Right lobe of liver (tissue), 6 donors: ENCODE data around the gene NUCKS1. TPM values are rescaled to one million over a fixed set of nuclear protein-coding genes. Genes with fewer than 3 reads are reported as not detected.

ENCODE experiments used
- ATAC-seq, 4 donors: fragments of 200-7000 bp; cut with Tn5 transposase; one replicate each; pipeline ENCODE4 v1.9.1; 2020; ENCODE audit warnings: mild to moderate bottlenecking in 4 of 4, moderate library complexity in 4 of 4
- DNase-seq, 3 donors: peaks; one replicate each; pipeline ENCODE4 v3.0.0-alpha.2; 2020
- H3K27ac ChIP-seq, 3 donors: fragments of 200-600 bp; one replicate each; pipeline ENCODE4 v1.8.0; 2022
- H3K27me3 ChIP-seq, 2 donors: fragments of 200-600 bp; one replicate each; pipeline ENCODE4 v1.8.0; 2022
- H3K36me3 ChIP-seq, 4 donors: fragments of 200-600 bp; sonication (generic) in 1 of 4; one replicate each; pipeline versions ENCODE4 v1.5.1 to v1.8.0; 2017 to 2022; ENCODE audit warnings: control low read depth in 1 of 4
- H3K4me1 ChIP-seq, 4 donors: fragments of 200-600 bp; sonication (generic) in 1 of 4; one replicate each; pipeline versions ENCODE4 v1.5.1 to v1.8.0; 2017 to 2022; ENCODE audit warnings: control low read depth in 1 of 4
- H3K4me3 ChIP-seq, 3 donors: fragments of 200-600 bp; one replicate each; pipeline ENCODE4 v1.8.0; 2022
- H3K9me3 ChIP-seq, 4 donors: fragments of 200-600 bp; sonication (generic) in 1 of 4; one replicate each; pipeline versions ENCODE4 v1.5.1 to v1.8.0; 2017 to 2022; ENCODE audit warnings: control low read depth in 1 of 4
- CTCF ChIP-seq, 4 donors: fragments of 200-600 bp in 3 of 4; fragments of 450-650 bp in 1 of 4; IDR thresholded peaks; one replicate each; pipeline versions ENCODE4 v1.5.1 to v1.8.0; 2016 to 2022; ENCODE audit warnings: antibody characterized with exemption in 4 of 4, mild to moderate bottlenecking in 2 of 4
- POLR2A ChIP-seq: fragments of 450-650 bp; IDR thresholded peaks from one replicate; pipeline ENCODE4 v1.6.1; 2017; ENCODE audit warnings: antibody characterized with exemption, mild to moderate bottlenecking
- WGBS: methylation state at CpG from one replicate; pipeline ENCODE4 v1.1.6; 2018; ENCODE audit warnings: low coverage, low lambda C conversion rate; ENCODE audit not compliant: insufficient coverage; ENCODE audit errors: missing lambda C conversion rate; 5-methylcytosine and 5-hydroxymethylcytosine counted together
- intact Hi-C, 2 donors: fragments of 100-400 bp; cut with DNase I; formaldehyde crosslinking; loops; one replicate each; pipeline versions ENCODE4 v1.11.2 to v1.14.1; 2022
- total RNA-seq, 6 experiments: library from RNA; depleted of rRNA in 2 of 6; stranded (reverse); fragments of >200 nt in 2 of 6; fragmentation: NEBNext Ultra II Directional in 3 of 6; extraction: Animal tissue kit (Norgen Biotek cat#: 25700) in 3 of 6; gene quantifications; one replicate each; pipeline versions ENCODE4 v1.1.0 to v1.2.4, GENCODE V29; 2016 to 2023
- donor health status: DM: no; HTN: yes; CAD: no.
- donor health status: DM: no; HTN: no; CAD: no.
- donor health status: DM: no; HTN: no; CAD: no.
- donor health status: DM: no; HTN: yes; CAD: no.
- donor health status: DM: no; HTN: yes; CAD: no.

Gene NUCKS1
- total RNA-seq, 6 experiments from 2014 or later, result 32.8 to 91.1 (median 68.6) TPM

GRCh38 chr1:205700865-205701401 lies 49.0 kb downstream of the NUCKS1 start:
- no peak overlapping the region for H3K4me3 ChIP-seq
- H3K4me1 ChIP-seq, result peaks cover 0 to 72% (median 12%) of the 10 kb centered on the region in 4 donors
- 69% methylated on average over 2 of the region's 2 CpGs for WGBS
- H3K27me3 ChIP-seq, result no peaks in the 10 kb centered on the region
- intact Hi-C loops, result no loop called here
- ATAC-seq, result peak in 3 of 4 donors; percentile 13 to 30 (median 24)
- no peaks in the 10 kb centered on the region for H3K9me3 ChIP-seq
- TF ChIP-seq CTCF (IDR thresholded peaks at IDR 0.05), result no peak
- TF ChIP-seq POLR2A, result no peak
- no peak overlapping the region for H3K27ac ChIP-seq
- no peaks in the 10 kb centered on the region for H3K36me3 ChIP-seq
- no peak for DNase-seq

- Histone ChIP-seq H3K4me3 (no peak overlapping the region), H3K27ac (peak overlapping the region in 1 of 3 donors; percentile 40), H3K4me1 (peaks cover 0 to 64% (median 12%) of the 10 kb centered on the region in 4 donors), H3K9me3 (no peaks in the 10 kb centered on the region), H3K27me3 (no peaks in the 10 kb centered on the region), H3K36me3 (no peaks in the 10 kb centered on the region)
- peak in 3 of 4 donors; percentile 44 to 61 (median 57) for ATAC-seq
- intact Hi-C loops, result no loop called here
- TF ChIP-seq POLR2A (no peak), CTCF (IDR thresholded peaks at IDR 0.05) (no peak)
- no peak for DNase-seq
- 55% methylated on average over 3 of the region's 4 CpGs for WGBS
Observed at GRCh38 chr1:205699416-205699815, 50.6 kb downstream of the NUCKS1 start.

GRCh38 chr1:205698921-205699320 lies 51.1 kb downstream of the NUCKS1 start:
- Histone ChIP-seq H3K9me3 (no peaks in the 10 kb centered on the region), H3K27ac (peak overlapping the region in 1 of 3 donors; percentile 40), H3K4me3 (no peak overlapping the region), H3K27me3 (no peaks in the 10 kb centered on the region), H3K4me1 (peaks cover 0 to 59% (median 12%) of the 10 kb centered on the region in 4 donors), H3K36me3 (no peaks in the 10 kb centered on the region)
- intact Hi-C loops, result no loop called here
- DNase-seq, result no peak
- WGBS, result 91% methylated on average over 4 of the region's 4 CpGs
- ATAC-seq, result no peak
- no peak for TF ChIP-seq CTCF (IDR thresholded peaks at IDR 0.05)
- no peak for TF ChIP-seq POLR2A

GRCh38 chr1:205693421-205693991 lies 56.5 kb downstream of the NUCKS1 start:
- Histone ChIP-seq H3K4me1 (peaks cover 0 to 31% (median 5%) of the 10 kb centered on the region in 4 donors), H3K36me3 (no peaks in the 10 kb centered on the region), H3K9me3 (no peaks in the 10 kb centered on the region), H3K4me3 (no peak overlapping the region), H3K27ac (no peak overlapping the region), H3K27me3 (no peaks in the 10 kb centered on the region)
- TF ChIP-seq POLR2A (no peak), CTCF (IDR thresholded peaks at IDR 0.05) (no peak)
- no peak for DNase-seq
- peak in 1 of 4 donors; percentile 19 for ATAC-seq
- intact Hi-C loops, result no loop called here
- WGBS, result 53% methylated on average over 5 of the region's 12 CpGs
